SIG-M5 treated with dmso at 0.1 percent for 504 hours (cell line): Measurements from ENCODE around the gene RASIP1.

Experiments used
- DNase-seq: peaks from one replicate; lab custom pipeline; 2025; ENCODE audit not compliant: unreplicated experiment; lab: John Stamatoyannopoulos, UW

RASIP1 gene

GRCh38 chr19:48678201-48678600, 62.2 kb downstream of the RASIP1 start:
- DNase-seq, result no peak

DNA sequence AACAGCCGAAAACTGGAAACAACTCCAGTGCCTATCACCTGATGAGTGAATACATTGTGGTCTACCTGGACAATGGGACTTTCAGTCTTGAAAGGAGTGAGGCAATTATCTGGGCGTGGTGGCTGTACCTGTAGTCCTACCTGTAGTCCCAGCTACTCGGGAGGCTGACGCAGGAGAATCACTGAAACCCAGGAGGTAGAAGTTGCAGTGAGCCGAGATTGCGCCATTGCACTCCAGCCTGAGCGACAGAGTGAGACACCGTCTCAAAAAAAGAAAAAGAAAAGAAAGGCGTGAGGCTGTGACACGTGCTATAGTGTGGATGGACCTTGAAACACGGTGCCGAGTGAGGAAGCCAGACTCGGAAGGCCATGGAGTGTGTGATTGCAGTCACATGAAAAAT, 63.5 kb downstream of the RASIP1 start:
- no peak for DNase-seq

- DNase-seq, result no peak
Observed at GRCh38 chr19:48676487-48676886, 63.9 kb downstream of the RASIP1 start.

DNA sequence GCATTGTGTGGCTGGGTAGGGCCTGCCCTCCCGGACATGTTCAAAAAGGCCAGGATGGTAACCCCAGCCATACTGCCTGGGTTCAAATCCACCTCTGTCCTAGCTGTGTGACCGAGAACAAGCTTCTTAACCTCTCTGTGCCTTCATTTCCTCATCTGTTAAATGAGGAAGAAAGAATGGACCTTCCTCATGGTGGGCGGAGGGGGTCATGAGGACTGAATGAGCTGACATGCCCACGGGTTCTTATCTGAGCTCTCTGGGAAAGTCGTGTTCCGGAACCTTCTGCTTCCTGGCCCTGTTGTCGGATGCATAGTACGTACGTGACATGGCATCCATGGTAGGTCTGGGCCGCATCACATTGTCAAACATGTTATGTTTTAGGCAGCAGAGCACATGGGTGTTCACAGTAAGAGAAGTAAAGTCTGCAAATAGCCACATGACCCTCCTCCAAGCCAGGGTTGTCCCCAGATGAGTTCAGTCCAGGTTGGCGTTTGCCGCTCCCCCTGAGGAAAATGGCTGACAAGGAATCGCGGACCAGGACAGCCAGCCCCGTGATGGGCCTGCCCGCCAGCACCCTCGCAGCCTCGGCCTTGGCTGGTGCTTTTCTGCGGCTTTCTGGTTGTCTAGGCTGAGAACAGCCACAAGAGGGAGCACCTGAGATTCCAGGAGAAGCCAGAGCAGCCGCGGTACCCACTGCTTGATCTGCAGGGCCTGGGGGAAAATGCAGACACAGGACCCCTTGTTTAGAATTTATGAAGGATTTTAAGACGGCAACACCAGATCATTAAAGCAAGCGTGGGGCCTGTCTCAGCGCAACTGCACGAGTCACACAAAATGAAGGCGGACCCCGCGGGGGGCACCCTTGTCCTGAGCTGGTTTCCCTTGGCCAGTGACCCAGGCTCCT, 65.2 kb downstream of the RASIP1 start:
- DNase-seq, result peak; percentile 68

DNA sequence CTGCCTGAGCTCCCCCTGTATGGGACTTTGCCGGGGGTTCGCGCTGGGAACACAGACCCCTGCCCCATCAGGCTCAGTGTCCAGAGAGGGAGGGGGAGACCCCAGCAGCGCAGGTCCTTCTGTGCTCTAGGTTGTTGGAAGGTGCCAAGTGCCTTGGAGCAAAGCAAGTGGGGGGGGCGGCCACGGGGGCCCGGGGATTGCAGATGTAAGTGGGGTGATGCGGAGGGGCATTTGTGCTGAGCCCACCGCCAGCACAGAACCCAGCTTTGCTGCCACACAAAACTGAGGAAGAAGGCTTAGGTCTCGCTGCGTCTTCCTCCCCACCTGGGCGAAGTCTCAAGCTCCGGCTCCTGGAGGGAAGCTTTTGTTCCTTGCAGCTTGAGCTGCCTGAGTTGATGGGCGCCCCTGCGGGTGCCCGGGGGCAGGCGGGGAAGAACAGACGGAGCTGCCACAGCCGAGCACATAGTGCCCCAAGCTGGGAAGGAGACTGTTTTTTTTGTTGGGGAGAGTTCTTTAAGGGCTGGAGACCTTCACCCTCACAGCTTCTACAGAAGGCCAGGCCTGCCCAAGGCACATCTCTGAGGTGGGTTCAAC, 66.1 kb downstream of the RASIP1 start:
- DNase-seq, result no peak

- no peak for DNase-seq
Observed at GRCh38 chr19:48673436-48674100, 66.8 kb downstream of the RASIP1 start.

- DNase-seq, result no peak
Observed at GRCh38 chr19:48672994-48673393, 67.4 kb downstream of the RASIP1 start, which contains the start of gene NTN5. NTN5 (minus strand) TSS chr19:48673017; CDS start chr19:48670986, 2,031 bp downstream.

GRCh38 chr19:48671446-48671995, 68.9 kb downstream of the RASIP1 start:
- DNase-seq, result no peak

- no peak for DNase-seq
Observed at GRCh38 chr19:48670699-48671445, 69.5 kb downstream of the RASIP1 start.
